Measurements from ENCODE around the gene CHP1. TPM values are rescaled to one million over a fixed set of nuclear protein-coding genes. Genes with fewer than 3 reads are reported as not detected.

The CHP1 gene
- polyA plus RNA-seq (2013, experiment 1 of 2) = 130 TPM
- polyA plus RNA-seq (2013, experiment 2 of 2) = 126 TPM

DNA sequence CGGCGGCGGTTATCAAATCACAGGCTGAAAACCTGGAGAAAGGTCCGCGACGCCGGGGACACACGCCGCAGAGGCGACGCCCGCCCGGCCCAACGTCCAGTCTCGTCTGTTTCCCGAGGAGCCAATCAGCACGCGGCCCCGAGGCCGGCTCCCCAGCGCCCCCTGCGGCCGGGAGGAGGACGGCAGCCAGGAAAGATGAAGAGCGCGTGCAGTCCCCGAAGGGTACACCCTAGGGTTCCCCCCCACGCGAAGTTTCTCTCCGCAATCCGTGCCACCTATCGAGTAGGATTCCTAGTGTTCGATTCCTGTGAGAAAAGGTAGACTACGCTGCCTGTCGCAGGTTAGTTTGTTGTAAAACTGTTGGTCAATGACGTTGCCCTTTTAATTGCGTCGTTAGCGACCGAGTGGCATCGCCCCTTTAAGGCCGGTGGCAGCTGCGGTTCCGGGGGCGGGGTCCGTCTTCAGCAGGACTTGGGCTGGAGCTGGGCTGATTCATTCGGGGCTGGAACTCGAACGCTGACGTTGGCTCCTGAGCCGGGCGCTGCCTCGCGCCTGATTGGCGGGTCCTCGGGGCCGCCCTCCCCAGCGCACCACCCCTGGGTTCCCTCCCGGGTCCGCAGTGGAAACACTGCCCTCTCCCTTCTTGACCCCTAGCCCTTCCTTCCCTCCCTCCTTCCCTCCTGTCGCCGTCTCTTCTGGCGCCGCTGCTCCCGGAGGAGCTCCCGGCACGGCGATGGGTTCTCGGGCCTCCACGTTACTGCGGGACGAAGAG, at the start of gene CHP1, which contains the start of gene EXD1:
Gene CHP1, plus strand, starts transcription at position 619 of the 772 bp plus-strand sequence. Its CDS starts 115 bp downstream, at position 734.
Gene EXD1, minus strand, starts transcription at position 108 of the 772 bp plus-strand sequence. CDS start 4,182 bp downstream, outside the sequence.
- Histone ChIP-seq H2BK15ac (ENCODE audit: low read depth, poor library complexity, severe bottlenecking) (peak within 1 kb of the TSS; percentile 96), H4K91ac (ENCODE audit: low read length) (peak within 1 kb of the TSS; percentile 96), H2BK5ac (ENCODE audit: low read depth, low read length, poor library complexity, severe bottlenecking) (no peak within 1 kb of the TSS), H2BK12ac (ENCODE audit: low read length in 2 of 2) (peak within 1 kb of the TSS; percentile 61 to 99), H3K27me3 (ENCODE audit: control insufficient read depth in 1 of 2, insufficient read depth in 1 of 2, low read length in 2 of 2) (no peaks in the 10 kb centered on the region), H4K8ac (ENCODE audit: low read length) (peak within 1 kb of the TSS; percentile 99), H3K4ac (ENCODE audit: low read depth in 1 of 2, low read length in 2 of 2) (peak within 1 kb of the TSS; percentile 22 to 75), H3K9me3 (ENCODE audit: control insufficient read depth, low read length) (no peaks in the 10 kb centered on the region), H2AFZ (ENCODE audit: low read depth, low read length) (peak within 1 kb of the TSS; percentile 46), H3K4me2 (ENCODE audit: low read length, poor library complexity, severe bottlenecking) (peak within 1 kb of the TSS; percentile 95), H3K14ac (ENCODE audit: low read length in 2 of 2) (peak within 1 kb of the TSS in 1 of 2 experiments; percentile 38), H3K18ac (ENCODE audit: low read depth in 1 of 2, low read length in 2 of 2) (peak within 1 kb of the TSS; percentile 86 to 98), H3K9ac (ENCODE audit: low read length) (peak within 1 kb of the TSS; percentile 96), H3K27ac (ENCODE audit: low read length, poor library complexity, severe bottlenecking) (peak within 1 kb of the TSS; percentile 62), H3K4me3 (ENCODE audit: insufficient read depth in 1 of 2, low read depth in 1 of 2, low read length in 2 of 2) (peak within 1 kb of the TSS; percentile 96 to 100), H3K23ac (ENCODE audit: low read length in 2 of 2) (no peak within 1 kb of the TSS), H2AK5ac (ENCODE audit: low read length, severe bottlenecking) (no peak within 1 kb of the TSS), H3K4me1 (ENCODE audit: control insufficient read depth, insufficient read depth, low read depth, low read length) (peaks cover 6% of the 10 kb centered on the region), H3K36me3 (ENCODE audit: control insufficient read depth in 1 of 2, insufficient read depth in 2 of 2, low read depth in 1 of 2, low read length in 2 of 2) (peaks cover 0 to 3% of the 10 kb centered on the region in 2 experiments), H3K79me1 (replicated peaks; ENCODE audit: low read length, poor library complexity, severe bottlenecking) (peaks cover 13% of the 10 kb centered on the region), H2BK120ac (ENCODE audit: low read depth, low read length) (peak within 1 kb of the TSS; percentile 86)
- peak; percentile 98 for DNase-seq
- under 1% methylated on average over 46 of the region's 72 CpGs for WGBS

- H2BK15ac ChIP-seq (ENCODE audit: low read depth, poor library complexity, severe bottlenecking) = no peak overlapping the region
- no peak for DNase-seq
- H2BK120ac ChIP-seq (ENCODE audit: low read depth, low read length) = no peak overlapping the region
- H4K8ac ChIP-seq (ENCODE audit: low read length) = no peak overlapping the region
- no peak overlapping the region for H3K4ac ChIP-seq (ENCODE audit: low read depth in 1 of 2, low read length in 2 of 2)
- H3K79me1 ChIP-seq (replicated peaks; ENCODE audit: low read length, poor library complexity, severe bottlenecking) = no peaks in the 10 kb centered on the region
- H3K18ac ChIP-seq (ENCODE audit: low read depth in 1 of 2, low read length in 2 of 2) = no peak overlapping the region
- no peak overlapping the region for H2BK5ac ChIP-seq (ENCODE audit: low read depth, low read length, poor library complexity, severe bottlenecking)
- no peak overlapping the region for H2BK12ac ChIP-seq (ENCODE audit: low read length in 2 of 2)
- H3K27ac ChIP-seq (ENCODE audit: low read length, poor library complexity, severe bottlenecking) = no peak overlapping the region
- H2AFZ ChIP-seq (ENCODE audit: low read depth, low read length) = no peak overlapping the region
- no peak overlapping the region for H3K4me3 ChIP-seq (ENCODE audit: insufficient read depth in 1 of 2, low read depth in 1 of 2, low read length in 2 of 2)
- H3K27me3 ChIP-seq (ENCODE audit: control insufficient read depth in 1 of 2, insufficient read depth in 1 of 2, low read length in 2 of 2) = no peaks in the 10 kb centered on the region
- H3K4me1 ChIP-seq (ENCODE audit: control insufficient read depth, insufficient read depth, low read depth, low read length) = no peaks in the 10 kb centered on the region
- no peak overlapping the region for H3K14ac ChIP-seq (ENCODE audit: low read length in 2 of 2)
- H3K4me2 ChIP-seq (ENCODE audit: low read length, poor library complexity, severe bottlenecking) = no peak overlapping the region
- no peak overlapping the region for H2AK5ac ChIP-seq (ENCODE audit: low read length, severe bottlenecking)
- H3K9ac ChIP-seq (ENCODE audit: low read length) = no peak overlapping the region
- H4K91ac ChIP-seq (ENCODE audit: low read length) = no peak overlapping the region
- WGBS = 63% methylated on average over 3 of the region's 4 CpGs
- no peak overlapping the region for H3K23ac ChIP-seq (ENCODE audit: low read length in 2 of 2)
- no peaks in the 10 kb centered on the region for H3K9me3 ChIP-seq (ENCODE audit: control insufficient read depth, low read length)
- no peaks in the 10 kb centered on the region for H3K36me3 ChIP-seq (ENCODE audit: control insufficient read depth in 1 of 2, insufficient read depth in 2 of 2, low read depth in 1 of 2, low read length in 2 of 2)
Observed at GRCh38 chr15:41182266-41182665, 48.8 kb upstream of the CHP1 start.

DNA sequence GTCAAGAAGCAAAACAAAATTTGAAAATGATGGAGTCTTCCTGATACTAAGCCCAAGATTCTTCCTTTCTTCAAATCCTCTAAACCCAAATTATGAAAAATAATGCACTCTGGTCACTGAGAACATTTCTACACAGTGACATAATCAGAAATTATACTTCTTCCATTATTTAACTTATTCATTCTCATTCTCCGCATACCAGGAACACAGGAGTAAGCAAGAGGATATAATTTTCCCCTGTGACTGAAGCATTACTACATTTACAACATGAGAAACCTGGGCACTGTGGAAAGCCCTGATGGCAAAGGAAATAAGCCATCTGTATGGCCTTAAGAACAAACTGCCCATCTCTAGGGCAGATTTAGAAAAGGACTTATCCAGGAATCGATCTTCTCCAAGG, 47.5 kb upstream of the CHP1 start:
- Histone ChIP-seq H2BK15ac (ENCODE audit: low read depth, poor library complexity, severe bottlenecking) (no peak overlapping the region), H3K18ac (ENCODE audit: low read depth in 1 of 2, low read length in 2 of 2) (no peak overlapping the region), H4K91ac (ENCODE audit: low read length) (no peak overlapping the region), H3K36me3 (ENCODE audit: control insufficient read depth in 1 of 2, insufficient read depth in 2 of 2, low read depth in 1 of 2, low read length in 2 of 2) (no peaks in the 10 kb centered on the region), H2BK5ac (ENCODE audit: low read depth, low read length, poor library complexity, severe bottlenecking) (no peak overlapping the region), H4K8ac (ENCODE audit: low read length) (no peak overlapping the region), H3K14ac (ENCODE audit: low read length in 2 of 2) (no peak overlapping the region), H2BK120ac (ENCODE audit: low read depth, low read length) (no peak overlapping the region), H2AK5ac (ENCODE audit: low read length, severe bottlenecking) (no peak overlapping the region), H3K9ac (ENCODE audit: low read length) (no peak overlapping the region), H3K27ac (ENCODE audit: low read length, poor library complexity, severe bottlenecking) (peak overlapping the region; percentile 22), H3K23ac (ENCODE audit: low read length in 2 of 2) (no peak overlapping the region), H3K9me3 (ENCODE audit: control insufficient read depth, low read length) (no peaks in the 10 kb centered on the region), H3K4me1 (ENCODE audit: control insufficient read depth, insufficient read depth, low read depth, low read length) (no peaks in the 10 kb centered on the region), H3K4me2 (ENCODE audit: low read length, poor library complexity, severe bottlenecking) (no peak overlapping the region), H3K79me1 (replicated peaks; ENCODE audit: low read length, poor library complexity, severe bottlenecking) (no peaks in the 10 kb centered on the region), H3K4me3 (ENCODE audit: insufficient read depth in 1 of 2, low read depth in 1 of 2, low read length in 2 of 2) (no peak overlapping the region), H3K27me3 (ENCODE audit: control insufficient read depth in 1 of 2, insufficient read depth in 1 of 2, low read length in 2 of 2) (no peaks in the 10 kb centered on the region), H3K4ac (ENCODE audit: low read depth in 1 of 2, low read length in 2 of 2) (no peak overlapping the region), H2AFZ (ENCODE audit: low read depth, low read length) (no peak overlapping the region), H2BK12ac (ENCODE audit: low read length in 2 of 2) (no peak overlapping the region)
- 90% methylated on average over 2 of the region's 2 CpGs for WGBS
- DNase-seq = no peak

DNA sequence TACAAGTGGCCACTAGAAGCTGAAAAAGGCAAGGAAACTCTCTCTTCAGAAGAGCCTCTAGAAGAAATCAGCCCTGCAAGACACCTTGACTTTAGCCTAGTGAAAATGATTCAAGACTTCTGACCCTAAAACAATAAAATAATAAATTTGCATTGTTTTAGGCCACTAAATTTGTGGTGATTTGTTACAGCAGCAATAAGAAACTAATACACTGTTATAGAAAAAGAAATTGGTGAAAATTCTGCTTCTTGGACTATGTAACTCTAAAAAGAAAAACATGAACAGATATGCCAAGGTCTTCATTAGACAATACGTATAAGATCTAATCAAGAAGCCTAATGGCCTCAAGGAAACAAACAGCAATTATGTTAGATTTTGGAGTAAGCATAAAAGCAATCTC, 36.6 kb upstream of the CHP1 start:
- no peak overlapping the region for H3K27ac ChIP-seq (ENCODE audit: low read length, poor library complexity, severe bottlenecking)
- H2BK15ac ChIP-seq (ENCODE audit: low read depth, poor library complexity, severe bottlenecking) = no peak overlapping the region
- H2BK12ac ChIP-seq (ENCODE audit: low read length in 2 of 2) = no peak overlapping the region
- no peak overlapping the region for H3K4ac ChIP-seq (ENCODE audit: low read depth in 1 of 2, low read length in 2 of 2)
- no peaks in the 10 kb centered on the region for H3K79me1 ChIP-seq (replicated peaks; ENCODE audit: low read length, poor library complexity, severe bottlenecking)
- no CpG with 5 or more reads among the region's 1 CpG for WGBS
- H2BK120ac ChIP-seq (ENCODE audit: low read depth, low read length) = no peak overlapping the region
- no peak overlapping the region for H3K4me3 ChIP-seq (ENCODE audit: insufficient read depth in 1 of 2, low read depth in 1 of 2, low read length in 2 of 2)
- no peaks in the 10 kb centered on the region for H3K4me1 ChIP-seq (ENCODE audit: control insufficient read depth, insufficient read depth, low read depth, low read length)
- no peak overlapping the region for H3K4me2 ChIP-seq (ENCODE audit: low read length, poor library complexity, severe bottlenecking)
- no peak overlapping the region for H4K8ac ChIP-seq (ENCODE audit: low read length)
- peaks cover 0 to 2% of the 10 kb centered on the region in 2 experiments for H3K27me3 ChIP-seq (ENCODE audit: control insufficient read depth in 1 of 2, insufficient read depth in 1 of 2, low read length in 2 of 2)
- H3K14ac ChIP-seq (ENCODE audit: low read length in 2 of 2) = no peak overlapping the region
- no peaks in the 10 kb centered on the region for H3K36me3 ChIP-seq (ENCODE audit: control insufficient read depth in 1 of 2, insufficient read depth in 2 of 2, low read depth in 1 of 2, low read length in 2 of 2)
- H3K18ac ChIP-seq (ENCODE audit: low read depth in 1 of 2, low read length in 2 of 2) = no peak overlapping the region
- H2BK5ac ChIP-seq (ENCODE audit: low read depth, low read length, poor library complexity, severe bottlenecking) = no peak overlapping the region
- no peak overlapping the region for H3K9ac ChIP-seq (ENCODE audit: low read length)
- no peak overlapping the region for H2AK5ac ChIP-seq (ENCODE audit: low read length, severe bottlenecking)
- DNase-seq = no peak
- no peaks in the 10 kb centered on the region for H3K9me3 ChIP-seq (ENCODE audit: control insufficient read depth, low read length)
- H4K91ac ChIP-seq (ENCODE audit: low read length) = no peak overlapping the region
- no peak overlapping the region for H2AFZ ChIP-seq (ENCODE audit: low read depth, low read length)
- no peak overlapping the region for H3K23ac ChIP-seq (ENCODE audit: low read length in 2 of 2)
